HG03439 (cell line): Measurements from ENCODE around the gene CCDC171.
"Not testable (repeated sequence)": the region's sequence is repeated elsewhere in the genome, so short reads cannot be mapped to it uniquely, and the experiment has no call there.

Experiments
- ATAC-seq: cut with Tn5 transposase; IDR thresholded peaks from one replicate; pipeline ENCODE4 v1.9.1; 2021; ENCODE audit warnings: mild to moderate bottlenecking, moderate library complexity; ENCODE audit not compliant: unreplicated experiment

Gene CCDC171

DNA sequence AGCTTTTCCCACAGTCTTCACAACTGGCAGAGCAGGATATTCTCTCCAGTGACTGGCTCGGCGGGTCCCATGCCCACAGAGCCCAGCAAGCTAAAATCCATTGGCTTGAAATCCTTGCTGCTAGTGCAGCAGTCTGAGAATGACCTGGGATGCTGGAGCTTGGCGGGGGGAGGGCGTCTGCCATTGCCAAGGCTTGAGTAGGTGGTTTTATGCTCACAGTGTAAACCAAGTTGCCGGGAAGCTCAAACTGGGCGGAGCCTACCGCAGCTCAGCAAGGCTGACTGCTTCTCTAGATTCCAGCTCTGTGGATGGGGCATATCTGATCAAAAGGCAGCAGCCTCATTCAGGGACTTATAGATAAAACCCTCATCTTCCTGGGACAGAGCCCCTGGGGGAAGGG lies 194.1 kb downstream of the CCDC171 start:
- no peak for ATAC-seq

DNA sequence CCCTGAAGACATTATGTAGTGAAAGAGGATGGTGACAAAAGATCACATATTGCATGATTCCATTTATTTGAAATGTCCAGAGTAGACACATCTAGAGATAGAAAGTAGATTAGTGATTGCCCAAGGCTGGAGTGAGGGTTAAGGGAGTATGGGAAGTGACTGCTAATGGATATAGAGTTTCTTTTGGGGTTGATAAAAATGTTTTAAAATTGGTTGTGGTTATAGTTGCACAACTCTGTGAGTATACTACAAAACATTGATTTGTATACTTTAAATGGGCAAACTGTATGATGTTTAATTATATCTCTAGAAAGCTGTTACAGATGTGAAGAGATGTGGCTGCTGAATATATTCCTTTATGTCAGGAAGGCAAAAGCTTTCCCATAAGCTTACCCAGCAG lies 202.8 kb downstream of the CCDC171 start:
- ATAC-seq = no peak

GRCh38 chr9:15761551-15761950 lies 208.7 kb downstream of the CCDC171 start:
- no peak for ATAC-seq

- no peak for ATAC-seq
These were observed 210.5 kb downstream of the CCDC171 start for GRCh38 chr9:15763371-15763770.

DNA sequence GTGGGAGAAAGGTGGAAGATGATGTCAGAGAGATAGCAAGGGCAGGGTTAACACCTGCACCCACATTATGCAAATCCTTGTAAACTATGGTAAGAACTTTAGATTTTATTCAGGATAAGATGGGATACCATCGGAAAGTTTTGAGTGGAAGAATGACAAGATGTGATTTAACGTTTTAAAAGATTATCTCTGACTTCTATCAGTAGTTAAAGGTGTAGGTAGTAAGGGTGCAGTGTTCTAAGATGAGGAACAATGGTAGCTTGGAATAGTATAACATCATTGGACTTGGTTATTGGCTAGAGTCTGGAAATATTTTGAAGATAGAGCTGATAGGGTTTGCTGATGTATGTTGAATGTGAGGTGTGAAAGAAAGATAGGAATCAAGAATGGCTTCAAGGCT lies 211.3 kb downstream of the CCDC171 start:
- ATAC-seq = no peak

DNA sequence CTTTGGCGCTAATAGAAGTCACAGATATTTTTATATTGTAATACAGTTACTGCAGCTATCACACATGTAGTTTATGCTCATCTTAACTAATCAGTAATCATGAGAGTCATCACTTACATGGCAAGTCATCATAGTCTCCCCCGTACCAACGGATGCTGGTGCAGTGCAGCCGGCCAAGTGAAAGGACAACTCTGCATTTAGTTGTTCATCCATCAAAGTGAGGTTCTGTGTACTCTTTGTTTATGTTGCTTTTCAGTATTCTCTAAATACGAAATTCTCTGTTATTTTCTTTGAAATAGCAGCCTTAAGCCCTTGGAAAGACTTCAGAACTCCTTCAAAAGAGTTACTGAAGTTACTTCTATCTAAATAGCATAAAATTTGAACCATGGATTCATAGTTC lies 216.7 kb downstream of the CCDC171 start:
- no peak for ATAC-seq

DNA sequence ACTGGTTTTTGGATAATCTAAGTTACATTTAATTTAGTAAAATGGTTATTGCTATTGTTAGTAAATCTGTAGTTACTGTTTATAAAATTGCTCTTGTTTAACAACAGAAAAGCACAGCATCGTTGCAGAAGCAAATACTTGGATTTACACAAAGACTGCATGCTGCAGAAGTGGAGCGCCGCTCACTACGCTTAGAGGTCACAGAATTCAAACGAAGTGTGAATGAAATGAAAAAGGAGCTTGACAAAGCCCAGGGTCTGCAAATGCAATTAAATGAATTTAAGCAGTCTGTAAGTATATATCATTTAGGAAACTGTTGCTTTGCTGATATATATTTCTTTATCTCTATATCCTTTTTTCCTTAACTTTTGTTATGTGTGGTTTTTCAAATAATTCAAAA lies 226.0 kb downstream of the CCDC171 start:
- ATAC-seq = no peak

DNA sequence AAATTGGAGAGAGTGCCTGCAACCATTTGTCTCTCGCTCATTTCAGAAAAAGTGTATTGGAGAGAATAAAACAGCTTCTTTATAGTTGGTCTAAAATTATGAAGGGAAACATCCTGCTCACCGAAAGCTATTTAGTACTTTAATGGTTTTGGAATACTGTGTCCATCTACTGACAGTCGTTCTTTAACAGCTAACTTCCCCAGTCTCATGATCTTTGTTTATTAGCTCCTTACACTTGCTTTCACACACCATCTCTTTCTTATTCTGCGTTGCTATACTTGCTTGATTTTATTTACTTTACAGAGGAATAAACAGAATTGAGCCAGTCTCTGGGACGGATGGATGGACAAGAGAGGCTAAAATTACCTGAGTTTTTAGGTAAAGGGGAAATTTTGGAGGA lies 229.3 kb downstream of the CCDC171 start:
- ATAC-seq = no peak

DNA sequence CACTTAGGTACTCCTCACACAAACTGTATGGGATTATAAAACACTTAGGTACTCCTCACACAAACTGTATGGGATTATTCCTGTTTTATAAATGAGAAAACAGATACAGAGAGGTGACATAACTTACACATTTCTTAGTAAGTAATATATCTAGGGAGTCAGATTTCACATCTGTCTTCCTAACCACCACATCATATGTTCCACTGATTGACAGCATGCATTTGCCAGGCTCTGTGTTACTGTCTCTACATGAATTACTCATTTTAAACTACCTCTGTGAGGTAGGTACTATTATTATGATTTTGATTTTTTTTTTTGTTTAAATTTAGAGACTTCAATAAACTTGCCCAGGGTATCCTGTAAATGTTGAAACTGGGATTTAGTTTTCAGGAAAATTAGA lies 232.7 kb downstream of the CCDC171 start:
- ATAC-seq = no peak

DNA sequence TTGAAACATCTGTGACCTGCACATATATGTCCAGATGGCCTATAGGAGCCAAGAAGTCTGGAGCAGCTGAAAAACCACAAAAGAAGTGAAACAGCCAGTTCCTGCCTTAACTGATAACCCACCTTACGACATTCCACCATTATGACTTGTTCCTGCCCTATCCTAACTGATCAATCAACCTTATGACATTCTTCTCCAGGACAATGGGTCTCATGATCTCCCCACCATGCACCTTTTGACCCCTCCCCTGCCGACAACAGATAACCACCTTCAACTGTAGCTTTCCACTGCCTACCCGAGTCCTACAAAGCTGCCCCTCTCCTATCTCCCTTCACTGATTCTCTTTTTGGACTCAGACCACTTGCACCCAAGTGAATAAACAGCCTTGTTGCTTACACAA lies 233.8 kb downstream of the CCDC171 start:
- no peak for ATAC-seq

- not testable (repeated sequence) for ATAC-seq
These were observed 257.5 kb downstream of the CCDC171 start for GRCh38 chr9:15810219-15810899.

- ATAC-seq = no peak
These were observed 260.2 kb downstream of the CCDC171 start for GRCh38 chr9:15813076-15813475.

DNA sequence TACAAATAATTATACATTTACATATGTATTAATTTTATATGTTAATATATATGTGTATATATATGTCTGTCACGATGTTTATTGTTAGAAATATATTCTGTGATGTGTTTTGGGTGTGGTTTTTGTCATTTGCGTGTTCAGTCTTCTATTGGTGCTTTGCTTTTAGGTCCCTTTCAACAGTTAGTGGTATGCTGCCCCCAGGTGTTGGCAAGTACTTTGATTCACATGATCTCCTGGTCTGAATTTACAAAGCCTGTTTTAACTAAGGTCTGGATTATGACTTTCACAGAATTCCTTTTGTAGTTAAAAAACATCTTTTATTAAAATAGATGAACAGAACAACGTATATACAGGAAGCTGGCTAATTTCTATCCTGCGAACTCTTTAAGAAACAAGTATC lies 271.5 kb downstream of the CCDC171 start:
- ATAC-seq = no peak

DNA sequence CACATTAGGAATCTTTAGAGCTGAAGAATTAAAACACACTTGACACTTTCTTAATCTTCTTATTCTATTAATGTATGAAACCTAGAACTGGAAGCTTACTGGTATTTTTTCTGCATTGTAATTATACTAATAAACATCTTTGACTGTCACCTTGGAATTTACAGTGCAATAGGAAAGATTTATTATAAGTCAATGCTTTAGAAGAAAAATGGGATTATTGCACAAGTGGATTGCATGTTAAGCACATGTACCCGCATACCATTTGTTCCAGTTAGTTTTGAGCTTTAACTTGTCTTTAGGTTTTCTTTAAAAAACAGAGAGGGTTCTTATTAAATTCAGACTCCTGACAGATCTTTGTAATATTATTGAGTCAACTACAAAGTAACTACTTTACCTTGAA lies 278.5 kb downstream of the CCDC171 start:
- ATAC-seq = no peak

DNA sequence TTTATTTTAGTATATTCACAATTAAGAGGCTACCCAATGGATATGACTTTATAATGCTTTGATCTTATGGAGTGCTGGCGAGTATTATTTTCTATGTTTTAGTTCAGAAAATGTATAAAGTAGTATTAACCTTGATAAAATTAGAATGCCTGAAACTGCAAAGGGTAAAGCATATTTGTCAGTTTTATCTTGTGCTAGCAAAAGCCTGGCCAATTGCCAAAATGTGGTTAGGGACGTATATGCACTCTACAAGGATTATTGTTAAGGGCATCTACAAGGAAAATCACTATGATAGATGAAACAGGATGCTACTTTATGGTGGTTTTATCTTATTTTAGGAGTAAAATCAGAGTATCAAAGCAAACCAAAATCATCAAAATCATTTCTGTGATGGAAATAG lies 281.7 kb downstream of the CCDC171 start:
- no peak for ATAC-seq

- peak; percentile 66 for ATAC-seq
These were observed 284.3 kb downstream of the CCDC171 start for GRCh38 chr9:15837079-15837679.

DNA sequence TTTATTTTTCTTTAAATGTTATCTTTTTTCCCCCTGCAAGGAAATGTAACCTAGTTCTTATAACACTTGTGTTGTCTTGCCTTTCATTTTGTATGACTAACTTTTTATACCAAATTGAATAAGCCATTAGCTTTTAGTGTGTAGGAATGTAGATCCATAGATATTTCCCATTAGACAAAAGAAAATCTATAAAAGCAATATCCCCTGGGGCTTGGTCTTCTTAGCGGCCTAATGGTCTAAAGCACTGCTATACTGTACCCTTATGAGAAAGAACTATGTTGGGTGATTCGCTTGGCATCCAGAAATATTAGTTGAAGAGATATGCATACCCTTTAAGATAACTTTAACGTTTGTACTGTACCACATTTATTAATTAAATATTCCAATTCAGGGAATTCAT lies 289.2 kb downstream of the CCDC171 start:
- no peak for ATAC-seq

DNA sequence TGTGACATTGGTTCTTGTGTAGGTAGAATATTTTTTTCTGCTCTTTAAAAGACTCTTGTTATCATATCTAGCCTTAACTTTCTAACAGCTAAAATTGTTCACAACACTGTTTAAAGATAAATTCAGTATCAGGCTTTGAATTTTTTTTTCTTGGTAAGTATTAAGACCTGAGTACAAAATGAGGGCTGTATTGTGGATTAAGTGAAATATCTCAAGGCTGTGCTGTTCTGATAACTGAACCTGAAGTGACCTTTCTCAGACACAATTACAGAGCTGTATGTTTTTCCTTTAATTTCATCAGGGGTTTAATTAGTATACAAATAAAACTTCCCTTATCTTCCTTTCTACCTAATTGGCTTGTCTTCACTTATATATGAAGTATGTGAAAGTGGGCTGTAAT lies 290.5 kb downstream of the CCDC171 start:
- no peak for ATAC-seq

DNA sequence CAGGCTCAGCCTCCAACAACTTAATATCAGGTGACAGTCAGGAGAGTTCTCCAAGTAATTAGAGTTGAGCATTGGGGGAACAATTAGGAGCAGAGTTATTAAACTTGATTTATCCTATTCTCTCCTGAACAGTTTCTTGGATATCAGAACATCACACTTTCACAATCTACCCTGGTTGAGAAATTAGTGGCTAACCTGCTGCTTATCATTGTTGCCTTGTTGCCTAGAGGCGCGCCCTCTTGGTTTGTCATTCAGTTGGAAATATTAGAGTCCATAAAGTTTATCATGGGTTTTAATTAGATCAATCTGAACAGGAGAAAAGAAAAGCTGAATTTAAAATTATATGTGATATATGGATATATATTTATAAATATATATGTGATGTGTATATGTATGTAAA lies 291.1 kb downstream of the CCDC171 start:
- no peak for ATAC-seq

DNA sequence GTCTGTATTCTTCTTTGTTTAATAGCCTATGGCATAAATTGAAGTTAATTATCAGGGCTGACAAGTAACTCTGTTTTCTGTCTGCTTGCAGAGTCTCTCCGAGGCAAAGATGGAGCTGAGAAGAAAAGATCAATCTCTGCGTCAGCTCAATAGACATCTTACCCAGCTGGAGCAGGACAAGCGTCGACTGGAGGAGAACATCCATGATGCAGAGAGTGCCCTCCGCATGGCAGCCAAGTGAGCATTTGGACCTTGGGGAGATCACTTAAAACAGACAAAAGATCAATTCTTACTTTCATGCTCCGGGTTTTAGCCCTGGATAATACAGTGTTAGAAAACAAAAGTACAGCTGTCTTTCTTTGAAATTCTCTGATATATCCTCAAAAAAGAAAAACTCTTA lies 293.8 kb downstream of the CCDC171 start:
- no peak for ATAC-seq

DNA sequence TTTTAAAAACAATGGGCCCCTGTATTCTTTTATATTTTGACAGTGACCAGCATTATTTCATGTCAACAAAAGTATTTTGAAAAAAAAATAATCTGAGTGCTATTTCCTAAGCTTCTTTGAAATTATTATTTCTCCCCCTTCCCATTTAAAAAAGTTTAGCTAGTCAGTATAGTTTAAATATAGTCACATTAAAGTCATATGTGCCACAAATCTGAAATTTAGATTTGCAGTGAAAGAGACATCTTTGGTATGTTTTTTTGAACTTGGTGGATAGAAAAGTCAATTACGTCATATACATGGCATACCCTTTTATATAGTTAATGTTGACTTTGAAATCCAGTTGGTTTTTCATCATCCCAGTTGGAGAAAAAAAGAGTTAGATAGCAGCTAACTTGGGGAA lies 297.0 kb downstream of the CCDC171 start:
- no peak for ATAC-seq

DNA sequence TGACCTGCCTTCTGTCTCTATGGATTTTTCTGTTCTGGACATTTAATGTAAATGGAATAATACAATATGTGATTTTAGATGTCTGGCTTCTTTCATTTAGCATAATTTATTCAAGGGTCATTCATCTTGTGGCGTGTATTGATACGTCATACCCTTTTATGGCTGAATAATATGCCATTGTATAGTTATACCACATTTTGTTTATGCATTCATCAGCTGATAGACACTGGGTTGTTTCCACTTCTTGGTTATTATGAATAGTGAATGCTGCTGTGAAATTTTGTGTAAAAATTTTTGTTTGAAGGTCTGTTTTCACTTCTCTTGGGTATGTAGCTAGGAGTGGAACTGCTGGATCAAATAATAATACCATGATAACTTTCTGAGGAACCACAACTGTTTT lies 298.9 kb downstream of the CCDC171 start:
- no peak for ATAC-seq

DNA sequence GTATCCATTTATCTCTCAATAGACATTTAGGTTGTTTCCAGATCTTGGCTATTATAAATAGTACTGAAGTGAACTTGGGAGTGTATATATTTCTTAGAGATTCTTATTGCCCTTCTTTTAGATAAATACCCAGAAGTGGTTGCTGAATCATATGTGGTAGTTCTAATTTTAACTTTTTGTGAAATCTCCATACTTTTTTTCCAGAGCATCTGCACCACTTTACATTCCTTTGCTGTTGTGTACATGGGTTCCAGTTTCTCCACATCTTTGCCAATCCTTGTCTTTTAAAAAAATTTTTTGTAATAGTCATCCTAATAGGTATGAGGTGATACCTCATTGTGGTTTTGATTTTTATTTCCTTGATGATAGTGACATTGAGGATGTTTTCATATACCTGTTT lies 303.7 kb downstream of the CCDC171 start:
- no peak for ATAC-seq
